IgD-negative memory B cell (primary cell): Measurements from ENCODE around the gene LHX2. TPM values are rescaled to one million over a fixed set of nuclear protein-coding genes. Genes with fewer than 3 reads are reported as not detected.

ENCODE experiments used
- H3K27ac Mint-ChIP-seq, 3 donors: one replicate each; pipeline ENCODE4 v1.8.0; 2020 to 2022; ENCODE audit warnings: mild to moderate bottlenecking in 3 of 3, mixed read lengths in 3 of 3, moderate library complexity in 1 of 3
- H3K27me3 Mint-ChIP-seq: one replicate; pipeline ENCODE4 v1.8.0; 2021; ENCODE audit warnings: mixed read lengths
- H3K36me3 Mint-ChIP-seq: one replicate; pipeline ENCODE4 v1.8.0; 2020; ENCODE audit warnings: mild to moderate bottlenecking, mixed read lengths
- H3K4me1 Mint-ChIP-seq, 3 donors: one replicate each; pipeline ENCODE4 v1.8.0; 2020 to 2022; ENCODE audit warnings: mixed read lengths in 3 of 3, mild to moderate bottlenecking in 1 of 3
- H3K4me3 Mint-ChIP-seq, 4 donors: one replicate each; pipeline ENCODE4 v1.8.0; 2020 to 2022; ENCODE audit warnings: mild to moderate bottlenecking in 4 of 4, mixed read lengths in 4 of 4, moderate library complexity in 3 of 4
- H3K9me3 Mint-ChIP-seq, 3 donors: one replicate each; pipeline ENCODE4 v1.8.0; 2020 to 2021; ENCODE audit warnings: mixed read lengths in 3 of 3, mild to moderate bottlenecking in 1 of 3
- polyA plus RNA-seq: library from polyadenylated mRNA; unstranded; fragments of 300-500 nt; fragmentation: Illumina TruSeq; gene quantifications from one replicate; pipeline ENCODE4 v1.2.3, GENCODE V29; 2021

The LHX2 gene
- polyA plus RNA-seq, 1 donor from 2014 or later = not detected

GRCh38 chr9:124040935-124041816 is 29.6 kb downstream of the LHX2 start:
- H3K27me3 Mint-ChIP-seq = peaks cover 49% of the 10 kb centered on the region
- H3K4me1 Mint-ChIP-seq = peaks cover under 1 to 10% (median 7%) of the 10 kb centered on the region in 3 donors
- H3K36me3 Mint-ChIP-seq = no peaks in the 10 kb centered on the region
- H3K4me3 Mint-ChIP-seq = peak overlapping the region in 3 of 4 donors; percentile 65 to 77 (median 69)
- peak overlapping the region in 1 of 3 donors; percentile 90 for H3K27ac Mint-ChIP-seq
- peaks cover 0 to 1% (median 0%) of the 10 kb centered on the region in 3 donors for H3K9me3 Mint-ChIP-seq

DNA sequence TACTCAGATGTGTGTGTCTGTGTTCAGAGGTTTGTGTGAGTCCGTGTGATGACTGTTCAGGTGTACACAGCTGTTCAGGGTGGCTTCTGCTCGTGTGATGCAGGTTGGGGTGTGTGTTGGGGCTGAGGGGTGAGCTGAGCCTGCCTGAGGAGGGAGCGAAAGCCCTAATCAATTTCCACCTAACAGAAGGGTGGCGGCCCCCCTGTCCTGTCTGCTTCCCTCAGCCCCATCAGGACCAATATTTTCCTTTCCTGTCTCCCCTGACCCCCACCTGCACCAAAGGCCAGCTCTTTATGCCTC is 30.2 kb downstream of the LHX2 start:
- H3K9me3 Mint-ChIP-seq = peaks cover 0 to 1% (median 0%) of the 10 kb centered on the region in 3 donors
- peak overlapping the region in 1 of 3 donors; percentile 90 for H3K27ac Mint-ChIP-seq
- peaks cover 53% of the 10 kb centered on the region for H3K27me3 Mint-ChIP-seq
- peaks cover 5 to 10% (median 7%) of the 10 kb centered on the region in 3 donors for H3K4me1 Mint-ChIP-seq
- no peaks in the 10 kb centered on the region for H3K36me3 Mint-ChIP-seq
- peak overlapping the region in 2 of 4 donors; percentile 19 to 77 for H3K4me3 Mint-ChIP-seq

GRCh38 chr9:124042201-124042721 is 30.7 kb downstream of the LHX2 start:
- Mint-ChIP-seq H3K9me3 (peaks cover 0 to 1% (median 0%) of the 10 kb centered on the region in 3 donors), H3K36me3 (no peaks in the 10 kb centered on the region), H3K4me3 (peak overlapping the region in 1 of 4 donors; percentile 77), H3K27me3 (peaks cover 58% of the 10 kb centered on the region), H3K27ac (no peak overlapping the region), H3K4me1 (peaks cover 5 to 10% (median 7%) of the 10 kb centered on the region in 3 donors)

DNA sequence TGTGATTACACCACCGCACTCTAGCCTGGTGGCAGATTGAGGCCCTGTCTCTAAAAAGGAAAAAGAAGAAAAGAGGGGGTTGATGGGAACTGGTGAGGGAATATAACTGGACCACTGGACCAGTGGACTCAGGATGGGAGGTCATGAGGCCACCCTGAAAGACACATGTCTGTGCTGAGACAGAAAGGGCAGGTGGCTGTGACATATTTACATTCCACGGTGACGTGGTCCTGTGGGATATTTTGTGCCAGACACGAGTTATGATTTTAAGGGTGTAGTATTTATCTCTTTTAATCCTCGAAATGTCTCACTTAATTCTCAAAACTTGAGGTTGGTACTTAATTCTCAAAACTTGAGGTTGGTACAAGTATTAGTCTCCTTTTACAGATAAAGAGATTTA is 32.9 kb downstream of the LHX2 start:
- Mint-ChIP-seq H3K36me3 (peaks cover 2% of the 10 kb centered on the region), H3K4me3 (no peak overlapping the region), H3K27me3 (peaks cover 53% of the 10 kb centered on the region), H3K4me1 (peaks cover 5 to 10% (median 7%) of the 10 kb centered on the region in 3 donors), H3K9me3 (peaks cover 0 to 1% (median 0%) of the 10 kb centered on the region in 3 donors), H3K27ac (no peak overlapping the region)

DNA sequence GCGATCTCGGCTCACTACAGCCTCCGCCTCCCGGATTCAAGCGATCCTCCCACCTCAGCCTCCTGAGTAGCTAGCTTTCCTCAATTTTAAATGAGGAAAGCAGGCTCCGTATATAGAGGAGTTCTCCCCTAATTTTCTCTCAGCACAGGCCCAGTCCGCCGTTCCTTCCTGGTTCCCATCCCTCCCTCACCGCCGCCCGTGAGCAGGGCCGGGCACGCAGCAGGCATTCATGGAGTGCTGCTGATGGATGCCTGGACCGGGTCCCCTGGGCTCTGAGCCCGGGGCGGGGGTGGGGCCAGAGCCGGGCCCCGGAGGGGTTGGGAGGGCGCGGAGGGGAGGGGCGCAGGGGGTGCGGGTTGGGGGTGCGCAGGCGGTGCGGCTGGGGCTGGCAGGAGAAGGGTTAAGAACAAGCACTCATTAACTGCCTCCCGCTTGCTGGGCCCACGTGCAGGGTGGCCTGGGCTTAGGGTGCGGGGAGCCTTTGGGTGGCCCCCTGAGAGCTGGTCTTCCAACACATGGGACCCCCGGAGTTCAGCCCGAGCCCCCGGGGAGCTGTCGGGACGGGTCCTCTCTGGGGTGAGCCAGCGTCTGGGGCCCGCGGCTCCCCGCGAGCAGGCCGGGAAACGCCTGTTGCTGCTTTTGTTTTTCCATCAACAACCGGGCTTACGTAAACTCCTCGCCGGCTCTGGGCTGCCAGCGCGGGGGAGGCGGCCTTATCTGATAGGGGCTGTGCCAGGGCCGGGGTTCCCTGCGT is 33.7 kb downstream of the LHX2 start:
- peaks cover 49% of the 10 kb centered on the region for H3K27me3 Mint-ChIP-seq
- H3K9me3 Mint-ChIP-seq = no peaks in the 10 kb centered on the region
- peak overlapping the region in 1 of 4 donors; percentile 72 for H3K4me3 Mint-ChIP-seq
- H3K36me3 Mint-ChIP-seq = peaks cover 4% of the 10 kb centered on the region
- peaks cover 5 to 9% (median 7%) of the 10 kb centered on the region in 3 donors for H3K4me1 Mint-ChIP-seq
- H3K27ac Mint-ChIP-seq = no peak overlapping the region

DNA sequence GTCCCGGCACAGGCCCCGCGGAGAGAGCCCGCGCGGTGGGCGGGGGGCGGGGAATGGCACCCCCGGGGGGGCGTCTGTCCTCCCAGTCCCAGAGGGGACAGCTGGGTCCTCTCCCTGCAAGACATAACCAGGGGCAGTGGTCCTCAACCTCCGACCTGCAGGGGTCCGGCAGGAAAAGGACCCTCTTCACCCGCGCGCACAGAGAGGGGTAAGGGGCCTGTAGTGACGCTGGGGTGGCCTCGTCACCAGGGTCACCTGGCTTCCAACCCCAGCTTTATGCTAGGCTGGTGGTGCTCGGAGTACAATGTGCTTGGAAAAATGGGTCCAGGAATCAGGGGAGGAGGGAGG is 34.2 kb downstream of the LHX2 start:
- Mint-ChIP-seq H3K9me3 (peaks cover 0 to 2% (median 0%) of the 10 kb centered on the region in 3 donors), H3K27ac (no peak overlapping the region), H3K4me3 (no peak overlapping the region), H3K27me3 (peaks cover 52% of the 10 kb centered on the region), H3K4me1 (peaks cover 5 to 7% (median 5%) of the 10 kb centered on the region in 3 donors), H3K36me3 (peaks cover 4% of the 10 kb centered on the region)

DNA sequence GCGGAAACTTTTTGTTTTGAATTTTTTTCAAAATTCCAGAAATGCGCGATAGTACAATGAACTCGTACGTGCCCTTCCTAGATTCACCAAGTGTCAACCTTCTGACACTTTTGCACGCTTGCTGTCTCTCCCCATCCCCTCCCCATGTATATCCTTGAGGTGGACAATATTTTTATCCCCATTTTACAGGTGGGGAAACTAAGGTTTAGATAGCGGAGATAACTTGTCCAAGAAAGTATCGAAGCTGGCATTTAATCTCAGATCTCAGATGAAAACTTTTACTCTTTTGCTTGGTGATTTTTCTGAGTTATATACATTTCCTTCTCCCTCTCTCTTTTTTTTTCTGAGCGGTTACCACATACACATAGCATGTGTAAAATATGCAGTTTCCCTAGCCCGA is 34.6 kb downstream of the LHX2 start:
- Mint-ChIP-seq H3K36me3 (peaks cover 4% of the 10 kb centered on the region), H3K9me3 (peaks cover 0 to 2% (median 0%) of the 10 kb centered on the region in 3 donors), H3K4me3 (peak overlapping the region in 1 of 4 donors; percentile 42), H3K27ac (no peak overlapping the region), H3K4me1 (peaks cover 5 to 7% (median 5%) of the 10 kb centered on the region in 3 donors), H3K27me3 (peaks cover 54% of the 10 kb centered on the region)

DNA sequence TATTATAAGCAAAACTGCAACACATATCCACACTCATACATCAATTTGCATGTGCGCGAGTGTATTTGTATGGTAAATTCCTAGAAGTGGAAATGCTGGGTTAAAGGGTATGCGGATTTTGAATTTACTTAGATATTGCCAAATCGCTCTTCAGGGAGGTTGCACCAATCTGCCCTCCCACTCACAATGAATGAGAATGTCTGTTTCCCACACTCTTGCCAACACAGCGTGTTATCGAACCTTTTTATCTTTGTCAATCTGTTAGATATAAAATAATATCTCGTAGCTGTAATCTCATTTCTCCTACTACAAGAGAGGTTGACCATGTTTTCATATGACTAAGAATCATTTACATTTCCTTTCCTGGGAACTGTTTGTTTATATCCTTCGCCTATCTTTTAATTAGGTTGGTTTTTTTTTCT is 35.7 kb downstream of the LHX2 start:
- peaks cover 0 to 2% (median 0%) of the 10 kb centered on the region in 3 donors for H3K9me3 Mint-ChIP-seq
- peaks cover 58% of the 10 kb centered on the region for H3K27me3 Mint-ChIP-seq
- no peak overlapping the region for H3K27ac Mint-ChIP-seq
- peaks cover 1 to 5% (median 3%) of the 10 kb centered on the region in 3 donors for H3K4me1 Mint-ChIP-seq
- peaks cover 4% of the 10 kb centered on the region for H3K36me3 Mint-ChIP-seq
- no peak overlapping the region for H3K4me3 Mint-ChIP-seq

DNA sequence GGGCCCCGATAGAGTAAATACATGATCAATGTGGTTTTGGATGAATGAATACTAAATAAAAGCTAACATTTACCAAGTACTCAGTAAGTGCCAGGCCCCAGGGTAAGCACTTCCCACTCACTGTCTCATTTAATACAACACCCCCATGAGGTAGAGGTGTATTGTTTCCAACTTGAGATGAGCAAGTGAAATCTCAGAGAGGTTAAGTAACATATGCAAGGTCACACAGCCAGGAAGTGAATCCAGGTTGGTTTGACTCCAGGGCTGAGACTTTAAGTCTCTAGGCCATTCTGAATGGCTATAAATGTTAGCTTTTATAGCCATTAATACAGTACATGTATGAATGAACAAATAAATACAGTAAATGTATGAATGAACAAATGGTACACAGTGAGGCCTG is 39.4 kb downstream of the LHX2 start:
- H3K27ac Mint-ChIP-seq = no peak overlapping the region
- H3K27me3 Mint-ChIP-seq = peaks cover 49% of the 10 kb centered on the region
- peaks cover 0 to 5% (median 0%) of the 10 kb centered on the region in 3 donors for H3K4me1 Mint-ChIP-seq

GRCh38 chr9:124052401-124052800 is 40.8 kb downstream of the LHX2 start:
- H3K4me1 Mint-ChIP-seq = no peaks in the 10 kb centered on the region
- peaks cover 39% of the 10 kb centered on the region for H3K27me3 Mint-ChIP-seq
- peaks cover 3 to 7% (median 4%) of the 10 kb centered on the region in 3 donors for H3K9me3 Mint-ChIP-seq
- no peak overlapping the region for H3K27ac Mint-ChIP-seq
- H3K4me3 Mint-ChIP-seq = no peak overlapping the region
- H3K36me3 Mint-ChIP-seq = peaks cover 6% of the 10 kb centered on the region

More for the DNA sequence above, 39.4 kb downstream of the LHX2 start:
- no peak overlapping the region for H3K4me3 Mint-ChIP-seq
- peaks cover 3 to 7% (median 4%) of the 10 kb centered on the region in 3 donors for H3K9me3 Mint-ChIP-seq
- peaks cover 6% of the 10 kb centered on the region for H3K36me3 Mint-ChIP-seq

GRCh38 chr9:124054582-124055227 is 43.1 kb downstream of the LHX2 start:
- H3K9me3 Mint-ChIP-seq = peaks cover 3 to 7% (median 4%) of the 10 kb centered on the region in 3 donors
- H3K36me3 Mint-ChIP-seq = peaks cover 5% of the 10 kb centered on the region
- H3K27ac Mint-ChIP-seq = no peak overlapping the region
- peaks cover 34% of the 10 kb centered on the region for H3K27me3 Mint-ChIP-seq
- no peaks in the 10 kb centered on the region for H3K4me1 Mint-ChIP-seq
- H3K4me3 Mint-ChIP-seq = no peak overlapping the region

GRCh38 chr9:124060844-124061605 is 49.5 kb downstream of the LHX2 start:
- Mint-ChIP-seq H3K36me3 (peaks cover 2% of the 10 kb centered on the region), H3K4me1 (no peaks in the 10 kb centered on the region), H3K27me3 (peaks cover 6% of the 10 kb centered on the region), H3K9me3 (no peaks in the 10 kb centered on the region), H3K4me3 (no peak overlapping the region), H3K27ac (no peak overlapping the region)

DNA sequence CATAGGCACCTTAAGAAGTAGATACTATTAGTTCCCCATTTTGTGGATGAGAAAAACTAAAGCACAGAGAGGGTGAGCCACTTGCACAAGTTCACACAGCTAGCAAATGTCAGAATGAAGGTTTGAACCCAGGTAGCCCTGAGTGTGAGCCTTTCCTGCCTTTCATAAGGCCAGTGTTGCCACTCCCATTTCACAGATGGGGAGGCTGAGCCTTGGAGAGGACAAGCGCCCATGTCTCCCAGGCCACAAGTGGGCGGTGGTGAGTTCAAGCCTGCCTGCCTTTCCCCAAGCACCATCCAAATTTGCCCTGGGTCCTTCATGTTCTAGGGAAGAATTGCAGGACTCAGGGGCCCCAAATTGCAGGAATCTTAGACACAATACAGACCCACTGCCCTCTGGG is 50.6 kb downstream of the LHX2 start:
- Mint-ChIP-seq H3K36me3 (peaks cover 5% of the 10 kb centered on the region), H3K9me3 (no peaks in the 10 kb centered on the region), H3K27me3 (peaks cover 3% of the 10 kb centered on the region), H3K27ac (no peak overlapping the region), H3K4me3 (no peak overlapping the region), H3K4me1 (no peaks in the 10 kb centered on the region)
